Measurements from ENCODE around the gene CTNS. TPM values are rescaled to one million over a fixed set of nuclear protein-coding genes. Genes with fewer than 3 reads are reported as not detected.
A peak's percentile ranks its signal among the peaks of the same experiment; 100 is the strongest.

The CTNS gene
- total and polyA plus RNA-seq, 4 donors, result 7.7 to 24.9 (median 19.2) TPM

DNA sequence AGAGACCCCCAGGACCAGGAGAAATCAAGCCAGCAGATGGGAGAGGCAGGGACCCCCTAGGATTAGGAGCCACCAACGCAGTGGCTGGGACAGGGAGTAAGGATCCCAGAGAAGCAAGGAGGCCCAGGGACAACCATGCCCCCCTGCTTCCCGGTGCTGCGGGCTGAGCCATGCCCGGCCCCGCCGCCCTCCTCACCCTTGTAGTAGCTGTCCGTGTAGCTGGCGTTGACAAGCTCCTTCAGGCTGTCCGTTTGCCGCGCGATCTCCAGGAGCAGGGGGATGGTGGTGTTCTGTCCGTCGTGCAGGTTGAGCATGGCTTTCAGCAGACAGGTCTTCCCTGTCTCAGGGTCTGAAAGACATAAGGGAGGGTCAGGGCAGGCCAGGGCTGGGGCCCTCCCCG, 45.8 kb upstream of the CTNS start:
- ATAC-seq (ENCODE audit: insufficient read depth, low FRiP score), result no peak
- Histone ChIP-seq H3K9ac (ENCODE audit: insufficient read depth in 1 of 2, low read length in 2 of 2) (no peak overlapping the region), H3K27ac (ENCODE audit: low read depth in 1 of 2, low read length in 1 of 2) (no peak overlapping the region), H3K4me1 (ENCODE audit: control insufficient read depth in 5 of 5, insufficient read depth in 5 of 5, low read length in 5 of 5) (peaks cover 0 to 10% (median 0%) of the 10 kb centered on the region in 5 donors), H3K9me3 (ENCODE audit: control insufficient read depth in 4 of 4, insufficient read depth in 3 of 4, low read length in 3 of 4) (no peaks in the 10 kb centered on the region), H3K36me3 (ENCODE audit: control insufficient read depth in 4 of 4, insufficient read depth in 4 of 4, low read length in 4 of 4) (peaks cover 9 to 32% (median 12%) of the 10 kb centered on the region in 4 donors), H3K27me3 (ENCODE audit: control insufficient read depth in 3 of 3, insufficient read depth in 3 of 3, low read length in 2 of 3) (peaks cover 0 to 3% (median 0%) of the 10 kb centered on the region in 3 donors), H3K4me3 (no peak overlapping the region)
- 91 to 93% methylated on average over 15 of the region's 15 CpGs for WGBS, 2 donors
- TF ChIP-seq, protein P1, sequence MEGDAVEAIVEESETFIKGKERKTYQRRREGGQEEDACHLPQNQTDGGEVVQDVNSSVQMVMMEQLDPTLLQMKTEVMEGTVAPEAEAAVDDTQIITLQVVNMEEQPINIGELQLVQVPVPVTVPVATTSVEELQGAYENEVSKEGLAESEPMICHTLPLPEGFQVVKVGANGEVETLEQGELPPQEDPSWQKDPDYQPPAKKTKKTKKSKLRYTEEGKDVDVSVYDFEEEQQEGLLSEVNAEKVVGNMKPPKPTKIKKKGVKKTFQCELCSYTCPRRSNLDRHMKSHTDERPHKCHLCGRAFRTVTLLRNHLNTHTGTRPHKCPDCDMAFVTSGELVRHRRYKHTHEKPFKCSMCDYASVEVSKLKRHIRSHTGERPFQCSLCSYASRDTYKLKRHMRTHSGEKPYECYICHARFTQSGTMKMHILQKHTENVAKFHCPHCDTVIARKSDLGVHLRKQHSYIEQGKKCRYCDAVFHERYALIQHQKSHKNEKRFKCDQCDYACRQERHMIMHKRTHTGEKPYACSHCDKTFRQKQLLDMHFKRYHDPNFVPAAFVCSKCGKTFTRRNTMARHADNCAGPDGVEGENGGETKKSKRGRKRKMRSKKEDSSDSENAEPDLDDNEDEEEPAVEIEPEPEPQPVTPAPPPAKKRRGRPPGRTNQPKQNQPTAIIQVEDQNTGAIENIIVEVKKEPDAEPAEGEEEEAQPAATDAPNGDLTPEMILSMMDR (IDR thresholded peaks at IDR 0.05; ENCODE audit: control extremely low read depth, extremely low read depth), result no peak
- DNase-seq, result no peak

DNA sequence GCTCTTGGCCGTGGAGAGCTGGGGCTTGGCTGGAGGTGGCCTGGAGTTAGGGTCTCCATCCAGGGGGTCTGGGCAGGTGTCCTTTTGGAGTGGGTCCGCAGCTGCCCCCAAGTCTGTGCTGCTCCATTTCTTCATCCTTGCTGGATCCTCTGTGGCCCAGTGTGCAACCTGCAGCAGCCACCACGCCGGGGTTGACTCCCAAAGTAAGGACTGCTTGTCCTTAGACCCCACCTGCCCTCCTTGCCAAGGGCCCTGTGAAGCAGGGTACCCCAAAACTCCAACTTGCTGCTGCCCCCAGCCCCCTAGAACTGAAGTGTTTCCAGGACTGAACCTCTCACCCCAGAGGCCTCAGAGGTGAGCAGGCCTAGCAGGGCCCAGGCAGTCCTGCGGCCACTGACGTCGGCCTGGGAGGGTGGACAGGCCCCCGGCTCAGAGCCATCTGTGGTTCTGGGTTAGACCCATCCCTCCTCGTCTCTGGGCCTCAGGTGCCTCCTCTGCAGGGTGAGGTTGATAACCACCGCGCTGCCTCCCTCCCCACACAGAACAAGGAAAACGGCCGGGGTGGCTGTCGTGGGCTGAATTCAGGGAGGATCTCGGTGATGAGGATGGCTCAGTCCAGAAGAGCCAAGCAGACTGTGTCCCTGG, 44.2 kb upstream of the CTNS start:
- Histone ChIP-seq H3K9me3 (ENCODE audit: control insufficient read depth in 4 of 4, insufficient read depth in 3 of 4, low read length in 3 of 4) (no peaks in the 10 kb centered on the region), H3K27me3 (ENCODE audit: control insufficient read depth in 3 of 3, insufficient read depth in 3 of 3, low read length in 2 of 3) (peaks cover 0 to 3% (median 0%) of the 10 kb centered on the region in 3 donors), H3K4me3 (no peak overlapping the region), H3K4me1 (ENCODE audit: control insufficient read depth in 5 of 5, insufficient read depth in 5 of 5, low read length in 5 of 5) (peaks cover 0 to 10% (median 0%) of the 10 kb centered on the region in 5 donors), H3K36me3 (ENCODE audit: control insufficient read depth in 4 of 4, insufficient read depth in 4 of 4, low read length in 4 of 4) (peaks cover 5 to 27% (median 8%) of the 10 kb centered on the region in 4 donors), H3K27ac (ENCODE audit: low read depth in 1 of 2, low read length in 1 of 2) (no peak overlapping the region), H3K9ac (ENCODE audit: insufficient read depth in 1 of 2, low read length in 2 of 2) (no peak overlapping the region)
- TF ChIP-seq, protein P1 (IDR thresholded peaks at IDR 0.05; ENCODE audit: control extremely low read depth, extremely low read depth), result no peak
- DNase-seq (no peak), ATAC-seq (ENCODE audit: insufficient read depth, low FRiP score) (no peak)
- 96 to 97% methylated on average over 15 of the region's 15 CpGs for WGBS, 2 donors

DNA sequence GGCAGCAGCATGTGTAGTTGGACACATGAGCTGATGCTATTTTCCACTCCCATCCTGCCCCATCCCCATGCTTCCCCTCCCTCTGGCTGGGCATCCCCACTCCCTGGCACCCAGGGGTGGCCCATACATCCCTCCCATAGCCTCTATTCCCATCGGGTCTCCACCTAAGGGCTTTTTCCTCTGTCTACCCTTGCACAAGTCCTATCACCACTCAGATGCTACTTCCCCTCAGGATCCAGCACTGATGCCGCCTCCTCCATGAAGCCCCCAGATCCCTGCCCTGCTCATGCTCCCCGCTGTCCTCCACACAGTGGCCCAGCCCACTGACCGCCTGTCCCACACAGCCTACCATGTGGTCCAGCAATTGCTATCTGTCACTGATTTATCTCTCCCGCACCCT, 43.2 kb upstream of the CTNS start:
- Histone ChIP-seq H3K27me3 (ENCODE audit: control insufficient read depth in 3 of 3, insufficient read depth in 3 of 3, low read length in 2 of 3) (peaks cover 0 to 3% (median 0%) of the 10 kb centered on the region in 3 donors), H3K9me3 (ENCODE audit: control insufficient read depth in 4 of 4, insufficient read depth in 3 of 4, low read length in 3 of 4) (no peaks in the 10 kb centered on the region), H3K4me3 (no peak overlapping the region), H3K27ac (ENCODE audit: low read depth in 1 of 2, low read length in 1 of 2) (no peak overlapping the region), H3K36me3 (ENCODE audit: control insufficient read depth in 4 of 4, insufficient read depth in 4 of 4, low read length in 4 of 4) (peaks cover 3 to 21% (median 7%) of the 10 kb centered on the region in 4 donors), H3K4me1 (ENCODE audit: control insufficient read depth in 5 of 5, insufficient read depth in 5 of 5, low read length in 5 of 5) (peaks cover 0 to 10% (median 0%) of the 10 kb centered on the region in 5 donors), H3K9ac (ENCODE audit: insufficient read depth in 1 of 2, low read length in 2 of 2) (peak overlapping the region in 1 of 2 donors; percentile 19)
- 95 to 98% methylated on average over 5 of the region's 5 CpGs for WGBS, 2 donors
- no peak for DNase-seq
- no peak for ATAC-seq (ENCODE audit: insufficient read depth, low FRiP score)
- TF ChIP-seq, protein P1 (IDR thresholded peaks at IDR 0.05; ENCODE audit: control extremely low read depth, extremely low read depth), result no peak

Data from lung (tissue), 12 donors.